HG02678 (cell line): ENCODE data around the gene FOLR1.
"Not testable (repeated sequence)": the region's sequence is repeated elsewhere in the genome, so short reads cannot be mapped to it uniquely, and the experiment has no call there.

ENCODE experiments used
- ATAC-seq: cut with Tn5 transposase; IDR thresholded peaks from one replicate; pipeline ENCODE4 v1.9.1; 2021; ENCODE audit warnings: mild to moderate bottlenecking, moderate library complexity; ENCODE audit not compliant: unreplicated experiment

Gene FOLR1

DNA sequence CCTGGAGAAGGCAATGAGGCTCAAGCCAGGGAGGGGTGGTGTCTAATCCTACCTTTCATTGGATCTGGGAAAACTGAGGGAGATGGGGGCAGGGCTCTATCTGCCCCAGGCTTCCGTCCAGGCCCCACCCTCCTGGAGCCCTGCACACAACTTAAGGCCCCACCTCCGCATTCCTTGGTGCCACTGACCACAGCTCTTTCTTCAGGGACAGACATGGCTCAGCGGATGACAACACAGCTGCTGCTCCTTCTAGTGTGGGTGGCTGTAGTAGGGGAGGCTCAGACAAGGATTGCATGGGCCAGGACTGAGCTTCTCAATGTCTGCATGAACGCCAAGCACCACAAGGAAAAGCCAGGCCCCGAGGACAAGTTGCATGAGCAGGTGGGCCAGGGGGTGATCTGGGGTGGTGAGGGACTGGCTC, at the start of gene FOLR1:
Gene FOLR1 (plus strand): TSS at position 180 of the 421 bp plus-strand sequence. CDS start 34 bp downstream, at position 214.
- ATAC-seq, result no peak

GRCh38 chr11:72142543-72142942, 49.4 kb upstream of the FOLR1 start:
- not testable (repeated sequence) for ATAC-seq

- no peak for ATAC-seq
These were observed 47.0 kb upstream of the FOLR1 start for GRCh38 chr11:72144807-72145565.

GRCh38 chr11:72146625-72147024, 45.3 kb upstream of the FOLR1 start:
- ATAC-seq, result no peak

- ATAC-seq, result no peak
These were observed 41.1 kb upstream of the FOLR1 start for GRCh38 chr11:72150882-72151281.

DNA sequence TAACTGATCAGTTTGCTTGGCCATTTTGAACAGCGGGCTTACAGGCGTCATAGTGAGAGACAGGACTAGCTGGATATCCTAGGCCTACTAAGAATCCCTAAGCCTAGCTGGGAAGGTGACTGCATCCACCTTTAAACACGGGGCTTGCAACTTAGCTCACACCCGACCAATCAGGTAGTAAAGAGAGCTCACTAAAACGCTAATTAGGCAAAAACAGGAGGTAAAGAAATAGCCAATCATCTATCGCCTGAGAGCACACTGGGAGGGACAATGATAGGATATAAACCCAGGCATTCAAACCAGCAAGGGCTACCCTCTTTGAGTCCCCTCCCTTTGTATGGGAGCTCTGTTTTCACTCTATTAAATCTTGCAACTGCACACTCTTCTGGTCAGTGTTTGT, 38.1 kb upstream of the FOLR1 start:
- not testable (repeated sequence) for ATAC-seq

DNA sequence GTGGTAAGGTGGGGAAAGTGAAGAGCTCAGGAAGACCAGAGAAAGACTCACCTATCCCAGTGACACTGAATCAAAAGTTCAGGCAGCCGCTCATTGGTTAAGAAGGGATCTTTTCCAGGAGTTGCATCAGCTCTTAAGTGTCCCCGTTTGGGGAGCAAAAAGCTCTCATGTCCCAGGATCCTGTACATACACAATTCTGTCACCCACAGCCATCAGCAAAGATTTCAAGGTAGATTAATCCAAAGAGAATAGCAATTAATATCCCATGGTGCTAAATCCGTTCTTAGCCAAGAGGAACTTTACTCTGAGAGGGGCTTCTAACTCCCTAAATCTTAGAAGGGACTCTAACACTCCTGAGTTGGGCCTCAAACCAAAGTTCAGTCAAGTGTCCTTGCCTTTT, 37.1 kb upstream of the FOLR1 start:
- no peak for ATAC-seq

DNA sequence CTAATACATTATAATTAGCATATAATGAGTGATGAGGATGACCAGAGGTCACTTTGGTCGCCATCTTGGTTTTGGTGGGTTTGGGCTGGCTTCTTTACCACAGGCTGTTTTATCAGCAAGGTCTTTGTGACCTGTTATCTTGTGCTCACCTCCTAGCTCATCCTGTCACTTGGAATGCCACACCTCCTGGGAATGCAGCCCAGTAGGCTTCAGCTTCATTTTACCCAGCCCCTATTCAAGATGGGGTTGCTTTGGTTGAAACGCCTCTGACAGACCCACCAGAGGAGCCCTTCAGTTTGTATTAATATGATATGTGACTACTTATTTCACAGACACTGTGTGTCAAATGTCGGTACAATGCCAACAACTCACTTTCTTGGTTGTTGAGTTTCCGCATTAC, 36.2 kb upstream of the FOLR1 start:
- no peak for ATAC-seq

GRCh38 chr11:72157131-72157530, 34.8 kb upstream of the FOLR1 start:
- ATAC-seq, result no peak

GRCh38 chr11:72160319-72160718, 31.6 kb upstream of the FOLR1 start:
- ATAC-seq, result no peak

GRCh38 chr11:72162891-72163492, 28.9 kb upstream of the FOLR1 start:
- no peak for ATAC-seq

- not testable (repeated sequence) for ATAC-seq
These were observed 27.8 kb upstream of the FOLR1 start for GRCh38 chr11:72164187-72164586.

- ATAC-seq, result not testable (repeated sequence)
These were observed 22.8 kb upstream of the FOLR1 start for GRCh38 chr11:72169046-72169555.

- not testable (repeated sequence) for ATAC-seq
These were observed 22.2 kb upstream of the FOLR1 start for GRCh38 chr11:72169754-72170153.

GRCh38 chr11:72172043-72172442, 19.9 kb upstream of the FOLR1 start:
- ATAC-seq, result not testable (repeated sequence)

DNA sequence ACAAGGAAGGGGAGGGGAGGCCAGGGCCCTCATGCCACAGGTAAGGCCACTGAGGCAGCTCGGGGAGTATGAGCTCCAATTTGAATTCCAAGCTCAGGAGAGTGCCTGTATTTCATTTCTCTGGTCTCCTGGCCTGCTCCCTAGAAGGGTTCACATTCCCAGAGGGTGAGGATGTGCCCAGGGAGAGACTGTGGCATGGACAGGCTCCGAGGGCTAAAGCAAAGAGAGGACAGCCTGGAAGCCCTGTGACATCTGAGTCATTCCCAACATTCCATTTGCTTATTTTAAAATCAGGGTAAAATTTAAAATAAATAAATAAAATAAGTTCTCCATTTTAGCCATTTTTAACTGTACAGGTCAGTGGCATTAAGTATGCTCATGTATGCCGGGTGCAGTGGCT, 18.6 kb upstream of the FOLR1 start:
- no peak for ATAC-seq

GRCh38 chr11:72174302-72175070, 17.5 kb upstream of the FOLR1 start:
- no peak for ATAC-seq

DNA sequence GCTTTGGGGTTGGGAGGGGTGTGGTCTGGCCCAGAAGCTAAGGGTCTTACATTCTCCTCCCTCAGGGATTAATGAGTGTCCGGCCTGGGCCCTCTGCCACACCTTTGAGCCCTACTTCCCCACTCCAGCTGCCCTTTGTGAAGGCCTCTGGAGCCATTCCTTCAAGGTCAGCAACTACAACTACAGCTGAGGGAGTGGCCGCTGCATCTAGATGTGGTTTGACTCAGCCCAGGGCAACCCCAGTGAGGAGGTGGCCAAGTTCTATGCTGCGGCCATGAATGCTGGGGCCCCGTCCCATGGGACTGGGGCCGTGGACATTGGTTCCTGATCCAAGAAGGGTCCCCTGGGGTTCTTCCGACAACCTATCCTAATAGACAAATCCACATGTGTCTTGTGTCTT, 14.3 kb upstream of the FOLR1 start:
- no peak for ATAC-seq

GRCh38 chr11:72179049-72179803, 12.7 kb upstream of the FOLR1 start:
- no peak for ATAC-seq

GRCh38 chr11:72179804-72180396, 12.0 kb upstream of the FOLR1 start:
- ATAC-seq, result no peak
